GM23248 (cell line): ENCODE measurements around the gene CLIC2.
"Not testable (repeated sequence)": the region's sequence is repeated elsewhere in the genome, so short reads cannot be mapped to it uniquely, and the experiment has no call there.

Experiments
- EZH2 ChIP-seq: fragments of 200-600 bp; sonication (generic); IDR thresholded peaks from 2 replicates; pipeline ENCODE4 v1.6.1; 2018; ENCODE audit warnings: antibody characterized with exemption, mild to moderate bottlenecking; ENCODE audit not compliant: insufficient read depth, poor library complexity, severe bottlenecking
- EZH2phosphoT487 ChIP-seq: fragments of 200-600 bp; sonication (generic); IDR thresholded peaks from 2 replicates; pipeline ENCODE4 v1.6.1; 2018; ENCODE audit warnings: antibody characterized with exemption, moderate library complexity, mild to moderate bottlenecking, low read depth; ENCODE audit not compliant: insufficient read depth

DNA sequence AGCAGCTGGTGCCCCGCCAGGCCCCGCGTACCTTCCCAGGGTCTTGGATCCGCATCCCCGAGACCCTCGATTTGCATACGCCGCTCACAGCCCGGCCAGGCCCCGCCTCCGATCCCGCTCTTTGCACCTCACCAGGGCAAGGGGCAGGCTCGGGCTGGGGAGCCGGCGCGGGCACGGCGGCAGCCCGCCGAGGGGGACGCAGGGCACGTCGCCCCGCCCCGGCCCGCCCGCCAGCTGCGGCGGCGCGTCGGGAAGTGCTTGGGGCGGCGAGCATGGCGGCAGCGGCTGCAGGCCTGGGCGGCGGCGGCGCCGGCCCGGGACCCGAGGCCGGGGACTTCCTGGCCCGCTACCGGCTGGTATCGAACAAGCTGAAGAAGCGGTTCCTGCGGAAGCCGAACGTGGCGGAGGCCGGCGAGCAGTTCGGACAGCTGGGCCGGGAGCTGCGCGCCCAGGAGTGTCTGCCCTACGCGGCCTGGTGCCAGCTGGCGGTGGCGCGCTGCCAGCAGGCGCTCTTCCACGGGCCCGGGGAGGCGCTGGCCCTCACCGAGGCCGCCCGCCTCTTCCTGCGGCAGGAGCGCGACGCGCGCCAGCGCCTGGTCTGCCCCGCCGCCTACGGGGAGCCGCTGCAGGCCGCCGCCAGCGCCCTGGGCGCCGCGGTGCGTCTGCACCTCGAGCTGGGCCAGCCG, 47.6 kb upstream of the CLIC2 start, which contains the start of gene F8A2:
- TF ChIP-seq EZH2phosphoT487, EZH2: not testable (repeated sequence)
